GM13976 (cell line): Measurements from ENCODE around the gene NBEAL2.

Source experiments
- DNase-seq: peaks from one replicate; pipeline ENCODE4 v3.0.0; 2012; ENCODE audit warnings: low spot score
- in situ Hi-C: fragments of 300-500 bp; cut with MboI; formaldehyde crosslinking; loops from one replicate; pipeline ENCODE4 v1.12.0; 2022; ENCODE audit warnings: low sequenced_read_pairs, mixed read lengths, inconsistent platforms; ENCODE audit not compliant: unreplicated experiment
- TF ChIP-seq, protein P1 (sequence below): IDR thresholded peaks from 2 replicates; pipeline ENCODE4 v1.5.1; 2012; ENCODE audit warnings: borderline replicate concordance, mild to moderate bottlenecking; ENCODE audit not compliant: insufficient read depth; ENCODE audit errors: extremely low read depth, missing control alignments, control extremely low read depth

The NBEAL2 gene

GRCh38 chr3:46986055-46986730 lies 6.7 kb downstream of the NBEAL2 start:
- TF ChIP-seq, protein P1, sequence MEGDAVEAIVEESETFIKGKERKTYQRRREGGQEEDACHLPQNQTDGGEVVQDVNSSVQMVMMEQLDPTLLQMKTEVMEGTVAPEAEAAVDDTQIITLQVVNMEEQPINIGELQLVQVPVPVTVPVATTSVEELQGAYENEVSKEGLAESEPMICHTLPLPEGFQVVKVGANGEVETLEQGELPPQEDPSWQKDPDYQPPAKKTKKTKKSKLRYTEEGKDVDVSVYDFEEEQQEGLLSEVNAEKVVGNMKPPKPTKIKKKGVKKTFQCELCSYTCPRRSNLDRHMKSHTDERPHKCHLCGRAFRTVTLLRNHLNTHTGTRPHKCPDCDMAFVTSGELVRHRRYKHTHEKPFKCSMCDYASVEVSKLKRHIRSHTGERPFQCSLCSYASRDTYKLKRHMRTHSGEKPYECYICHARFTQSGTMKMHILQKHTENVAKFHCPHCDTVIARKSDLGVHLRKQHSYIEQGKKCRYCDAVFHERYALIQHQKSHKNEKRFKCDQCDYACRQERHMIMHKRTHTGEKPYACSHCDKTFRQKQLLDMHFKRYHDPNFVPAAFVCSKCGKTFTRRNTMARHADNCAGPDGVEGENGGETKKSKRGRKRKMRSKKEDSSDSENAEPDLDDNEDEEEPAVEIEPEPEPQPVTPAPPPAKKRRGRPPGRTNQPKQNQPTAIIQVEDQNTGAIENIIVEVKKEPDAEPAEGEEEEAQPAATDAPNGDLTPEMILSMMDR, result no peak
- no peak for DNase-seq
- in situ Hi-C loops, result no loop called here

DNA sequence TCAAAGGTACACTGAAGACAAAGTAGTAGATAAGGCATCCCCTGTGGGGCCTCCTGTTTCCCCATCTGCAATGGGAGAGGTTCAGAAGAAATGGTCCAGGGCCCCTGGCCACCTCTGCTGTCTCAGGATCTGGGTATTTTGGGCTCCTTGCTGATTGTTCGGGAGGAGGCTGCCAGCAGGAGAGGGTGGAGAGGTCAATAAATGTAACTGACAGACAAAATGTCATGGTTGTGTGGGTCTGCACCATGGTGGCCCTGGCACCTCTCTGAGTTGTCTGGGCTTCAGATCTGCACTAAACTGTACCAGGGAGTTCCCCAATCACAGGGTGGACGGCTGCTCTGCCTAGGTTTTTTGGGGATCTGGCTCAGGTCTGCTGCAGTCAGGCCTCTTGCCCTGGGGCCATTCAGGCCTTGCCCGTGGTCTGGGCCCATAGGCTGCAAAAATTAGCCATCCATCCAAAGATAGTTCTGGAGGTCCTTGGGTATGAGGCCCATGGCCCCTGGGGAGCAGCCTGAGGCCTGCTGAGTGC lies 7.4 kb downstream of the NBEAL2 start:
- DNase-seq, result no peak
- TF ChIP-seq, protein P1, result no peak
- in situ Hi-C loops, result no loop called here

- TF ChIP-seq, protein P1, result no peak
- in situ Hi-C loops, result no loop called here
- no peak for DNase-seq
These were observed 7.9 kb downstream of the NBEAL2 start for GRCh38 chr3:46987319-46987742.

DNA sequence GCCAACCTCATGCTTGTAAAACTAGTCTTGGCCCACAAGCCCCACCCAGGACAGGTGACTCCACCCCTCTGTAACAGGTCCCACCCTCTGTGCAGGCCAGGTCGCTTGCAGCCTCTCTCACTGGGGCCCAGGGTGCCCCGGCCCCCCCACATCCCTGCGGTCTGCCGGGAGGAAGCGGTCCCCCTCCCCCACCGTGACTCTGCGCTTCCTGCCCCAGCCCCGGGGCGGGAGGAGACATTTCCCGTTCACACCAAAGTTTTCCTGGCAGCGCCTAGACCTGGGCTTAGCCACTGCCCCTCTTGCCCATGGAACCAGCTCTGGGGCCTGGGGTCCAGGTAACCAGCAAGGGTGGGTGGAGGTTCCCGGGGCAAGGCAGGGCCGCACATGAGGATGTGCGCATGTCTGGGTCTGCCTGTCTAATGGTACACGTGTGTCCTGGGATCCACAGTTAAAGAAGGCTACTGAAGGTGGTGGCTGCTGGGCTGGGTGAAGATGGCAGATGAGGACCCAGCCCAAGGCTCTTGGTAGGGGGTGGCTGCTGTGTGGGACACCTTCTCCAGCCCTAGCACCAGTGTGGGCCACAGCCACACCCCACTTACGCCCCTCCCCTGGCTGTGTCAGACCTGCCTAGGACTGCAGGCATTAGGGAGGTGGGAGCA lies 8.4 kb downstream of the NBEAL2 start:
- DNase-seq, result peak; percentile 93
- in situ Hi-C loops, result no loop called here
- TF ChIP-seq, protein P1, result no peak

- in situ Hi-C loops, result no loop called here
- no peak for DNase-seq
- TF ChIP-seq, protein P1, result no peak
These were observed 9.2 kb downstream of the NBEAL2 start for GRCh38 chr3:46988616-46989015.

- no peak for DNase-seq
- in situ Hi-C loops, result no loop called here
- TF ChIP-seq, protein P1, result no peak
These were observed 9.8 kb downstream of the NBEAL2 start for GRCh38 chr3:46989146-46989810.
